Neural crest cell (in vitro differentiated cells): Measurements from ENCODE around the gene MTX2. TPM values are rescaled to one million over a fixed set of nuclear protein-coding genes. Genes with fewer than 3 reads are reported as not detected.

Experiments used
- DNase-seq: peaks from one replicate; pipeline ENCODE4 v3.0.0; 2021; ENCODE audit warnings: low read depth, mixed read lengths, low spot score
- H3K27ac Mint-ChIP-seq: one replicate; pipeline ENCODE4 v1.8.0; 2021; ENCODE audit warnings: mild to moderate bottlenecking, mixed read lengths; ENCODE audit not compliant: unreplicated experiment
- H3K27me3 Mint-ChIP-seq: 2 replicates; pipeline ENCODE4 v1.8.0; 2021; ENCODE audit warnings: low read depth, mild to moderate bottlenecking, mixed read lengths
- H3K36me3 Mint-ChIP-seq: 2 replicates; pipeline ENCODE4 v1.8.0; 2021; ENCODE audit warnings: low read depth, mild to moderate bottlenecking, mixed read lengths
- H3K4me1 Mint-ChIP-seq: 2 replicates; pipeline ENCODE4 v1.8.0; 2021; ENCODE audit warnings: mixed read lengths
- H3K4me3 Mint-ChIP-seq: one replicate; pipeline ENCODE4 v1.8.0; 2021; ENCODE audit warnings: mild to moderate bottlenecking, mixed read lengths
- H3K9me3 Mint-ChIP-seq: 2 replicates; pipeline ENCODE4 v1.8.0; 2021; ENCODE audit warnings: mixed read lengths
- CTCF ChIP-seq: fragments of 200-600 bp; sonication (generic); conservative IDR thresholded peaks from 2 replicates; pipeline ENCODE4 v1.5.0; 2021; ENCODE audit warnings: antibody characterized with exemption, mild to moderate bottlenecking
- total RNA-seq: library from RNA; stranded (reverse); gene quantifications from 2 replicates; pipeline ENCODE4 v1.2.1, GENCODE V29; 2021

MTX2 gene
- total RNA-seq, 1 donor from 2014 or later = 23.7 TPM

GRCh38 chr2:176385838-176386237 lies 116.6 kb downstream of the MTX2 start:
- H3K4me3 Mint-ChIP-seq = no peak overlapping the region
- TF ChIP-seq CTCF = no peak
- H3K4me1 Mint-ChIP-seq = no peaks in the 10 kb centered on the region
- peaks cover 10% of the 10 kb centered on the region for H3K27me3 Mint-ChIP-seq
- H3K9me3 Mint-ChIP-seq = no peaks in the 10 kb centered on the region
- no peak for DNase-seq
- H3K27ac Mint-ChIP-seq = no peak overlapping the region
- no peaks in the 10 kb centered on the region for H3K36me3 Mint-ChIP-seq

Other genes starting within 250 kb of the MTX2 start
- 0.43 and 0.44 TPM in 2 replicates for gene EVX2, start 185.5 kb upstream of the MTX2 start, total RNA-seq
- gene HOXD13, start 176.7 kb upstream of the MTX2 start, total RNA-seq = not detected in 2 replicates
- not detected in 2 replicates for gene HOXD12, start 169.6 kb upstream of the MTX2 start, total RNA-seq
- gene HOXD11, start 162.2 kb upstream of the MTX2 start, total RNA-seq = not detected in 2 replicates
- gene HOXD10, start 152.7 kb upstream of the MTX2 start, total RNA-seq = not detected in 2 replicates
- not detected in 2 replicates for gene HOXD9, start 146.7 kb upstream of the MTX2 start, total RNA-seq
- not detected in 2 replicates for gene HOXD8, start 139.7 kb upstream of the MTX2 start, total RNA-seq
- 1.3 TPM in 2 replicates for gene HOXD4, start 117.9 kb upstream of the MTX2 start, total RNA-seq
- gene HOXD3, start 112.1 kb upstream of the MTX2 start, total RNA-seq = 1.5 and 1.9 TPM in 2 replicates
- gene HOXD1, start 80.8 kb upstream of the MTX2 start, total RNA-seq = not detected in 2 replicates